HCT116 (cell line): ENCODE data around the gene ADI1. TPM values are rescaled to one million over a fixed set of nuclear protein-coding genes. Genes with fewer than 3 reads are reported as not detected.

ENCODE experiments used
- ATAC-seq: fragments of 200-7000 bp; cut with Tn5 transposase; 2 replicates; pipeline ENCODE4 v1.9.1; 2020; ENCODE audit warnings: mild to moderate bottlenecking, moderate library complexity
- BruUV-seq: library from RNA; stranded (reverse); fragments of 400-500 nt; replicated peaks from 2 replicates; lab custom pipeline; 2021; lab: Mats Ljungman, UMichigan
- CTCF ChIA-PET: fragments of 300-600 bp; sonication (Branson Sonifier 250); formaldehyde crosslinking; loops from one replicate; lab custom pipeline; 2021; ENCODE audit warnings: antibody characterized with exemption; lab: Charles Lee
- POLR2A ChIA-PET: fragments of 300-600, 350-600 bp; sonication (Branson Sonifier 250); formaldehyde crosslinking; loops from one replicate; lab custom pipeline; 2021; ENCODE audit warnings: antibody characterized with exemption; lab: Charles Lee
- RAD21 ChIA-PET, 2 experiments: fragments of 300-600 bp; sonication (Branson Sonifier 250); formaldehyde crosslinking; loops; one replicate each; lab custom pipeline; 2023; ENCODE audit warnings: low total read pairs in 2 of 2; ENCODE audit not compliant: uncharacterized antibody in 2 of 2, unreplicated experiment in 2 of 2, low non-redundant PET in 1 of 2; lab: Charles Lee
- DNase-seq: peaks from one replicate; pipeline ENCODE4 v3.0.0-alpha.2; 2010; ENCODE audit warnings: low read depth, low spot score
- H2AFZ ChIP-seq: fragments of 200-600 bp; shearing (Covaris generic), sonication (generic); 2 replicates; pipeline ENCODE4 v1.6.1; 2017; ENCODE audit warnings: low read depth, mixed run types, mixed read lengths, antibody characterized with exemption, low read length; ENCODE audit not compliant: poor library complexity, severe bottlenecking
- H3K27ac ChIP-seq: 2 replicates; pipeline ENCODE4 v1.5.1; 2012; ENCODE audit warnings: low read depth, low read length
- H3K27me3 ChIP-seq: fragments of 200-600 bp; sonication (generic); 2 replicates; pipeline ENCODE4 v1.6.1; 2016; ENCODE audit warnings: mixed run types, low read length, mixed read lengths; ENCODE audit not compliant: insufficient read depth
- H3K36me3 ChIP-seq, 2 experiments: fragments of 200-500 bp in 1 of 2; fragments of 200-600 bp in 1 of 2; sonication (Bioruptor generic) in 1 of 2; sonication (generic) in 1 of 2; 2 replicates each; pipeline versions ENCODE4 v1.5.1 to v1.6.1; 2014 to 2016; ENCODE audit warnings: low read length in 2 of 2, inconsistent platforms in 1 of 2, mixed read lengths in 1 of 2, mixed run types in 1 of 2; ENCODE audit not compliant: insufficient read depth in 2 of 2, control insufficient read depth in 1 of 2
- H3K4me1 ChIP-seq, 2 experiments: fragments of 200-600 bp in 1 of 2; sonication (generic) in 1 of 2; 2 replicates each; pipeline versions ENCODE4 v1.5.1 to v1.6.1; 2012 to 2017; ENCODE audit warnings: low read length in 2 of 2, inconsistent platforms in 1 of 2, mild to moderate bottlenecking in 1 of 2, mixed read lengths in 1 of 2, mixed run types in 1 of 2, moderate library complexity in 1 of 2; ENCODE audit not compliant: insufficient read depth in 2 of 2, control insufficient read depth in 1 of 2
- H3K4me2 ChIP-seq: fragments of 200-600 bp; sonication (generic); 2 replicates; pipeline ENCODE4 v1.6.1; 2017; ENCODE audit warnings: mixed run types, low read length, mixed read lengths
- H3K4me3 ChIP-seq, 2 experiments: fragments of 200-600 bp in 1 of 2; sonication (generic) in 1 of 2; replicated peaks in 1 of 2; 2 replicates each; pipeline ENCODE4 v1.5.1; 2011 to 2016; ENCODE audit warnings: low read length in 2 of 2, control low read depth in 1 of 2, low read depth in 1 of 2, mild to moderate bottlenecking in 1 of 2, mixed read lengths in 1 of 2, mixed run types in 1 of 2
- H3K79me2 ChIP-seq: fragments of 200-600 bp; sonication (generic); 2 replicates; pipeline ENCODE4 v1.6.1; 2017; ENCODE audit warnings: mild to moderate bottlenecking, mixed run types, low read length, moderate library complexity, mixed read lengths; ENCODE audit not compliant: insufficient read depth
- H3K9ac ChIP-seq: fragments of 200-600 bp; sonication (generic); 2 replicates; pipeline ENCODE4 v1.6.1; 2016; ENCODE audit warnings: low read length, mixed read lengths
- H3K9me2 ChIP-seq: fragments of 200-600 bp; sonication (generic), shearing (Covaris generic); 2 replicates; pipeline ENCODE4 v1.6.1; 2017; ENCODE audit warnings: mixed run types, mild to moderate bottlenecking, moderate library complexity; ENCODE audit not compliant: insufficient read depth
- H3K9me3 ChIP-seq, 2 experiments: fragments of 200-500 bp in 1 of 2; fragments of 200-600 bp in 1 of 2; sonication (Bioruptor generic) in 1 of 2; sonication (generic) in 1 of 2; 2 replicates each; pipeline ENCODE4 v1.6.1; 2014 to 2017; ENCODE audit warnings: low read length in 2 of 2, mixed read lengths in 2 of 2, inconsistent platforms in 1 of 2, low read depth in 1 of 2, mild to moderate bottlenecking in 1 of 2, mixed run types in 1 of 2, moderate library complexity in 1 of 2; ENCODE audit not compliant: control insufficient read depth in 1 of 2, insufficient read depth in 1 of 2
- H4K20me1 ChIP-seq: fragments of 200-600 bp; sonication (generic), shearing (Covaris generic); 2 replicates; pipeline ENCODE4 v1.6.1; 2017; ENCODE audit warnings: mixed run types, mild to moderate bottlenecking, moderate library complexity; ENCODE audit not compliant: insufficient read depth
- ATF3 ChIP-seq: IDR thresholded peaks from 2 replicates; pipeline ENCODE4 v1.6.1; 2012
- CBX3 ChIP-seq: IDR thresholded peaks from 2 replicates; pipeline ENCODE4 v1.6.1; 2012; ENCODE audit warnings: low read depth
- CEBPB ChIP-seq: IDR thresholded peaks from 2 replicates; pipeline ENCODE4 v1.6.1; 2012; ENCODE audit warnings: low read depth
- CTCF ChIP-seq, 3 experiments: fragments of 200-600 bp in 1 of 3; sonication (generic) in 1 of 3; IDR thresholded peaks in 2 of 3; conservative IDR thresholded peaks in 1 of 3; 2 replicates each; pipeline ENCODE4 v1.5.1; 2012 to 2017; ENCODE audit warnings: low read depth in 2 of 3, low read length in 2 of 3, antibody characterized with exemption in 1 of 3, borderline replicate concordance in 1 of 3, control low read depth in 1 of 3, mild to moderate bottlenecking in 1 of 3, mixed read lengths in 1 of 3, mixed run types in 1 of 3, moderate library complexity in 1 of 3; ENCODE audit not compliant: insufficient read depth in 1 of 3
- EGR1 ChIP-seq: IDR thresholded peaks from 2 replicates; pipeline ENCODE4 v1.6.1; 2012; ENCODE audit warnings: low read depth
- ELF1 ChIP-seq: IDR thresholded peaks from 2 replicates; pipeline ENCODE4 v1.6.1; 2012; ENCODE audit warnings: low read depth, borderline replicate concordance
- EZH2phosphoT487 ChIP-seq: fragments of 200-600 bp; IDR thresholded peaks from 2 replicates; pipeline ENCODE4 v1.6.1; 2018; ENCODE audit warnings: antibody characterized with exemption, borderline replicate concordance
- FOSL1 ChIP-seq: IDR thresholded peaks from 2 replicates; pipeline ENCODE4 v1.6.1; 2012; ENCODE audit warnings: low read depth
- JUND ChIP-seq: IDR thresholded peaks from 2 replicates; pipeline ENCODE4 v1.6.1; 2012
- POLR2A ChIP-seq: IDR thresholded peaks from 2 replicates; pipeline ENCODE4 v1.7.0; 2011; ENCODE audit warnings: borderline replicate concordance; ENCODE audit not compliant: insufficient read depth, insufficient read length; ENCODE audit errors: extremely low read depth
- POLR2AphosphoS5 ChIP-seq: IDR thresholded peaks from 2 replicates; pipeline ENCODE4 v1.6.1; 2011; ENCODE audit warnings: mild to moderate bottlenecking, low read depth, low read length, moderate library complexity
- RAD21 ChIP-seq: IDR thresholded peaks from 2 replicates; pipeline ENCODE4 v1.6.1; 2012; ENCODE audit warnings: low read depth, mild to moderate bottlenecking
- REST ChIP-seq: IDR thresholded peaks from 2 replicates; pipeline ENCODE4 v1.6.1; 2012; ENCODE audit warnings: low read depth
- SRF ChIP-seq: IDR thresholded peaks from 2 replicates; pipeline ENCODE4 v1.6.1; 2012; ENCODE audit warnings: low read depth
- TCF7L2 ChIP-seq: IDR thresholded peaks from 2 replicates; pipeline ENCODE4 v1.7.0; 2011; ENCODE audit warnings: borderline replicate concordance, inconsistent platforms; ENCODE audit not compliant: insufficient read depth, insufficient read length; ENCODE audit errors: extremely low read depth
- YY1 ChIP-seq: IDR thresholded peaks from 2 replicates; pipeline ENCODE4 v1.6.1; 2011; ENCODE audit warnings: low read length, low read depth, moderate library complexity, mild to moderate bottlenecking; ENCODE audit not compliant: insufficient replicate concordance; ENCODE audit errors: extremely low read depth
- ZBTB33 ChIP-seq: IDR thresholded peaks from 2 replicates; pipeline ENCODE4 v1.6.1; 2011; ENCODE audit warnings: mild to moderate bottlenecking, low read length, moderate library complexity; ENCODE audit not compliant: insufficient replicate concordance; ENCODE audit errors: extremely low read depth
- ZFX ChIP-seq: fragments of 450-650 bp; IDR thresholded peaks from 2 replicates; pipeline ENCODE4 v1.6.1; 2017
- ZNF274 ChIP-seq: fragments of 200-500 bp; sonication (Bioruptor generic); IDR thresholded peaks from 2 replicates; pipeline ENCODE4 v1.6.1; 2014; ENCODE audit warnings: mild to moderate bottlenecking, low read depth, low read length, inconsistent platforms
- intact Hi-C: fragments of 100-400 bp; cut with micrococcal nuclease; formaldehyde crosslinking; loops from 2 replicates; pipeline ENCODE4 v1.10.0; 2022
- total RNA-seq: library from RNA; stranded (reverse); gene quantifications from one replicate; pipeline ENCODE4 v1.2.1, GENCODE V29; 2021; ENCODE audit not compliant: unreplicated experiment

ADI1 gene
- total RNA-seq, 1 experiment from 2014 or later: 27.0 TPM

- Histone ChIP-seq H3K4me1 (no peaks in the 10 kb centered on the region), H3K79me2 (no peaks in the 10 kb centered on the region), H3K27ac (no peak overlapping the region), H2AFZ (no peak overlapping the region), H3K27me3 (no peaks in the 10 kb centered on the region), H4K20me1 (no peaks in the 10 kb centered on the region), H3K36me3 (no peaks in the 10 kb centered on the region), H3K9ac (no peak overlapping the region), H3K9me2 (no peaks in the 10 kb centered on the region), H3K4me3 (no peak overlapping the region), H3K4me2 (no peak overlapping the region), H3K9me3 (no peaks in the 10 kb centered on the region)
- RAD21 ChIA-PET: no interaction called here
- intact Hi-C loops: no loop called here
- no peak for TF ChIP-seq RAD21
- TF ChIP-seq ZNF274: no peak
- no peak for TF ChIP-seq JUND
- no peak for TF ChIP-seq REST
- TF ChIP-seq CBX3: no peak
- TF ChIP-seq EZH2phosphoT487: no peak
- TF ChIP-seq SRF: no peak
- TF ChIP-seq ZFX: no peak
- TF ChIP-seq CTCF (IDR thresholded peaks at IDR 0.05 in 2 of 3, conservative IDR thresholded peaks at IDR 0.05 in 1 of 3; ENCODE audit: borderline replicate concordance in 1 of 3, insufficient read depth in 1 of 3, low read depth in 2 of 3, low read length in 2 of 3): no peak
- TF ChIP-seq POLR2A: no peak
- no peak for TF ChIP-seq YY1
- TF ChIP-seq CEBPB: no peak
- TF ChIP-seq POLR2AphosphoS5: no peak
- TF ChIP-seq TCF7L2: no peak
- TF ChIP-seq ATF3: no peak
- TF ChIP-seq ZBTB33: no peak
- TF ChIP-seq ELF1: no peak
- TF ChIP-seq EGR1: no peak
- TF ChIP-seq FOSL1: no peak
- BruUV-seq: no TSS peak
- DNase-seq: no peak
- CTCF ChIA-PET: no interaction called here
- POLR2A ChIA-PET: no interaction called here
- ATAC-seq: no peak
Observed at GRCh38 chr2:3488855-3489763, 30.2 kb downstream of the ADI1 start.
